IPS-18a (cell line): Measurements from ENCODE around the gene DOCK11.
"Not testable (repeated sequence)": the region's sequence is repeated elsewhere in the genome, so short reads cannot be mapped to it uniquely, and the experiment has no call there.

Source experiments
- H3K27ac ChIP-seq: one replicate; pipeline ENCODE4 v1.5.1; 2013; ENCODE audit warnings: low read length
- H3K27me3 ChIP-seq: one replicate; pipeline ENCODE4 v1.6.1; 2013; ENCODE audit warnings: mild to moderate bottlenecking, low read length; ENCODE audit not compliant: control insufficient read depth, insufficient read depth
- H3K36me3 ChIP-seq: one replicate; pipeline ENCODE4 v1.6.1; 2013; ENCODE audit warnings: low read depth, low read length; ENCODE audit not compliant: control insufficient read depth
- H3K4me1 ChIP-seq: one replicate; pipeline ENCODE4 v1.6.1; 2013; ENCODE audit warnings: low read depth, low read length; ENCODE audit not compliant: control insufficient read depth
- H3K4me3 ChIP-seq: one replicate; pipeline ENCODE4 v1.5.1; 2013; ENCODE audit warnings: low read length
- H3K9ac ChIP-seq: one replicate; pipeline ENCODE4 v1.6.1; 2013; ENCODE audit warnings: mild to moderate bottlenecking, low read length, moderate library complexity
- H3K9me3 ChIP-seq: one replicate; pipeline ENCODE4 v1.6.1; 2013; ENCODE audit warnings: low read depth, low read length; ENCODE audit not compliant: control insufficient read depth

Gene DOCK11

GRCh38 chrX:118679290-118679689 lies 183.7 kb downstream of the DOCK11 start:
- peaks cover 14% of the 10 kb centered on the region for H3K9me3 ChIP-seq
- H3K9ac ChIP-seq = no peak overlapping the region
- no peaks in the 10 kb centered on the region for H3K27me3 ChIP-seq
- H3K36me3 ChIP-seq = no peaks in the 10 kb centered on the region
- no peak overlapping the region for H3K4me3 ChIP-seq
- no peak overlapping the region for H3K27ac ChIP-seq
- H3K4me1 ChIP-seq = no peaks in the 10 kb centered on the region

- Histone ChIP-seq H3K4me3 (no peak overlapping the region), H3K27me3 (no peaks in the 10 kb centered on the region), H3K4me1 (no peaks in the 10 kb centered on the region), H3K9ac (no peak overlapping the region), H3K9me3 (peaks cover 17% of the 10 kb centered on the region), H3K27ac (no peak overlapping the region), H3K36me3 (no peaks in the 10 kb centered on the region)
Measured at GRCh38 chrX:118682258-118683014, 186.8 kb downstream of the DOCK11 start.

GRCh38 chrX:118685393-118685792 lies 189.8 kb downstream of the DOCK11 start:
- Histone ChIP-seq H3K9me3 (peaks cover 14% of the 10 kb centered on the region), H3K4me1 (no peaks in the 10 kb centered on the region), H3K9ac (no peak overlapping the region), H3K27me3 (no peaks in the 10 kb centered on the region), H3K36me3 (no peaks in the 10 kb centered on the region), H3K27ac (no peak overlapping the region), H3K4me3 (no peak overlapping the region)

DNA sequence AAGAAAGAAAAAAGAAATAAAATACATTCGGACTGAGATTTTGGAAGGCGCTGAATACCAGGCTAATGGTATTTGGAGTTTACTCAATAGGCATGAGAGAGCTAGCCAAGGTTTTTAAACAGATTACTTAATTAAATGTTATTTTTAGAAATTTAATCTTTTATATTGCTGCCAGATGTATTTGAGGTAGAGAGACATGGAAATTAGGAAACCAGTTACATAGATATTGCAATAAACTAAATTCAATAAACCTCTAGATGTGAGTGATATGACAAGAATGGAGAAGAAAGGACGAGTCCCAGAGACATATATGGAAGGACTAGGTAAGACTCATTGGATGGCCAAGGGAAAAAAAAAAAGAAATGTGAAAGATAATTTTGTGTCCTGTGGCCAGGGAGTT lies 193.3 kb downstream of the DOCK11 start:
- Histone ChIP-seq H3K9me3 (peaks cover 16% of the 10 kb centered on the region), H3K4me3 (no peak overlapping the region), H3K9ac (no peak overlapping the region), H3K27ac (no peak overlapping the region), H3K4me1 (no peaks in the 10 kb centered on the region), H3K27me3 (no peaks in the 10 kb centered on the region), H3K36me3 (no peaks in the 10 kb centered on the region)

GRCh38 chrX:118693843-118694242 lies 198.2 kb downstream of the DOCK11 start:
- Histone ChIP-seq H3K4me1 (no peaks in the 10 kb centered on the region), H3K4me3 (no peak overlapping the region), H3K9ac (no peak overlapping the region), H3K27ac (no peak overlapping the region), H3K9me3 (peaks cover 11% of the 10 kb centered on the region), H3K36me3 (no peaks in the 10 kb centered on the region), H3K27me3 (no peaks in the 10 kb centered on the region)

- Histone ChIP-seq H3K27ac (no peak overlapping the region), H3K4me3 (no peak overlapping the region), H3K9ac (no peak overlapping the region), H3K9me3 (peaks cover 19% of the 10 kb centered on the region), H3K27me3 (no peaks in the 10 kb centered on the region), H3K4me1 (no peaks in the 10 kb centered on the region), H3K36me3 (no peaks in the 10 kb centered on the region)
Measured at GRCh38 chrX:118694638-118695037, 199.0 kb downstream of the DOCK11 start.

GRCh38 chrX:118698516-118699170 lies 203.0 kb downstream of the DOCK11 start:
- H3K4me1 ChIP-seq = no peaks in the 10 kb centered on the region
- H3K4me3 ChIP-seq = no peak overlapping the region
- no peaks in the 10 kb centered on the region for H3K36me3 ChIP-seq
- no peaks in the 10 kb centered on the region for H3K27me3 ChIP-seq
- peaks cover 20% of the 10 kb centered on the region for H3K9me3 ChIP-seq
- no peak overlapping the region for H3K27ac ChIP-seq
- H3K9ac ChIP-seq = no peak overlapping the region

DNA sequence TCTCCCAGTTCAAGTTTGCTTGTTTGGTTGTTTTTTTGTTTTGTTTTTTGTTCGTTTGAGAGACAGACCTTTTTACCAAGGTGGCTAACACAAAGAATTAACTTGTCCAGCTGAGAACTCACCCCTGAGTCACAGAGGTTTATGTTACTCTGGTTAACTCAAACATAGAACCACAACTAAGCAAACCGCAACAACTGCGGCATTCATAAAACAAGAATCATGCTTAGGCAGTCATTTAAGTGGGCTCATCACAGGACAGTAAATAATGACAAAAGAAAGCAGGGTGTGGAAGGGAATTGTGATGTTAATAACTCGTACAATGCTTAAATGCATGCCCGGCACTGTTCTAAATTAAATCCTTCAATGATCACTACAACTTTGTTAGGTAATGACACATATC lies 207.1 kb downstream of the DOCK11 start:
- peaks cover 15% of the 10 kb centered on the region for H3K9me3 ChIP-seq
- H3K4me1 ChIP-seq = no peaks in the 10 kb centered on the region
- no peaks in the 10 kb centered on the region for H3K27me3 ChIP-seq
- H3K9ac ChIP-seq = no peak overlapping the region
- no peaks in the 10 kb centered on the region for H3K36me3 ChIP-seq
- no peak overlapping the region for H3K4me3 ChIP-seq
- no peak overlapping the region for H3K27ac ChIP-seq

DNA sequence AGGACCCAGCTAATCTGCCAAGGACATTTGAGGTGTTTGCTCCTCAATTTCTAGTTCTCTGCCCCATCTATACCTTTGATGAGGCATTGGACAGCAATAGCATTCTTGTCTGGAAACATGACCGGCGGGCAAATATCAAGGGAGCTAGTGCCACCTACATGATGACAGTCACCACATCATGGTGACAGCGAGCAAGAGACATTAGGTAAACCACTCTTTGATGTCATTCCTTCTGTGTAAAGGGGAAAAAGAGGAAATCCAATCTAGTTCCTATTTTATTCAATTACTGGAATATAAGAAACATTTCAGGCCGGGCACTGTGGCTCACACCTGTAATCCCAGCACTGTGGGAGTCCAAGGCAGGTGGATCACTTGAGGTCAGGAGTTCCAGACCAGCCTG lies 211.1 kb downstream of the DOCK11 start:
- Histone ChIP-seq H3K27me3 (no peaks in the 10 kb centered on the region), H3K27ac (no peak overlapping the region), H3K4me1 (no peaks in the 10 kb centered on the region), H3K9ac (no peak overlapping the region), H3K36me3 (no peaks in the 10 kb centered on the region), H3K4me3 (no peak overlapping the region), H3K9me3 (no peaks in the 10 kb centered on the region)

DNA sequence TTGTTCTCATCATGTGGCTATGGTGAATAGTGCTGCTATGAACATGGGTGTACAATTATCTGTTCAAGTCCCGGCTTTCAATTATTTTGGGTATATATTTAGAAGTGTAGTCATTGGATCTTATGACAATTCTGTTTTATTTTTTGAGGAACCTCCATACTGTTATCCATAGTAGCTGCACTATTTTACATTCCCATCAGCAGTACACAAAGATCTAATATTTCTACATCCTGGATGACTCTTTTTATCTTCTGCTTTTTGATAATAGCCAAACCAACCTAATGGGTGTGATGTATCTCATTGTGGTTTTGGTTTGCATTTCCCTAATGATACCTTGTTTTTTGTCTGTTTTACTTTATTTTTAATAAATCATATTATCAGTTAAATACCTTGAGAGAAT lies 218.9 kb downstream of the DOCK11 start:
- Histone ChIP-seq H3K9ac (no peak overlapping the region), H3K4me3 (no peak overlapping the region), H3K4me1 (no peaks in the 10 kb centered on the region), H3K27me3 (no peaks in the 10 kb centered on the region), H3K9me3 (no peaks in the 10 kb centered on the region), H3K27ac (no peak overlapping the region), H3K36me3 (no peaks in the 10 kb centered on the region)

DNA sequence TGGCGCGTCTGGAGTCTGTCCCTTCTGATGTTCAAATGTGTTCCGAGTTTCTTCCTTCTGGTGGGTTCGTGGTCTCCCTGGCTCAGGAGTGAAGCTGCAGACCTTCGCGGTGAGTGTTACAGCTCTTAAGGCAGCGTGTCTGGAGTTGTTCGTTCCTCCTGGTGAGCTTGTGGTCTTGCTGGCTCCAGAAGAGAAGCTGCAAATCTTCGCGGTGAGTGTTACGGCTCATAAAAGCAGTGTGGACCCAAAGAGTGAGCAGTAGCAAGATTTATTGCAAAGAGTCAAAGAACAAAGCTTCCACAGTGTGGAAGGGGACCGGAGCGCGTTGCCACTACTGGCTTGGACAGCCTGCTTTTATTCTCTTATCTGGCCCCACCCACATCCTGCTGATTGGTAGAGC lies 220.3 kb downstream of the DOCK11 start:
- H3K36me3 ChIP-seq, H3K27ac ChIP-seq, H3K27me3 ChIP-seq, H3K4me3 ChIP-seq, H3K9me3 ChIP-seq, H3K4me1 ChIP-seq, H3K9ac ChIP-seq: not testable (repeated sequence)

DNA sequence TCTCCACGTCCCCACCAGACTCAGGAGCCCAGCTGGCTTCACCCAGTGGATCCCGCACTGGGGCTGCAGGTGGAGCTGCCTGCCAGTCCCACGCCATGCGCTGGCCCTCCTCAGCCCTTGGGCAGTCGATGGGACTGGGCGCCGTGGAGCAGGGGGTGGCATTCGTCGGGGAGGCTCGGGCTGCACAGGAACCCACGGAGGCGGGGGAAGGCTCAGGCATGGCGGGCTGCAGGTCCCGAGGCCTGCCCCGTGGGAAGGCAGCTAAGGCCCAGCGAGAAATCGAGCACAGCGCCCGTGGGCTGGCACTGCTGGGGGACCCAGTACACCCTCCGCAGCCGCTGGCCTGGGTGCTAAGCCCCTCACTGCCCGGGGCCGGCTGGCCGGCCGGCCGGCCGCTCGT lies 221.2 kb downstream of the DOCK11 start:
- not testable (repeated sequence) for H3K27ac ChIP-seq, H3K4me3 ChIP-seq, H3K27me3 ChIP-seq, H3K4me1 ChIP-seq, H3K9me3 ChIP-seq, H3K9ac ChIP-seq, H3K36me3 ChIP-seq
